ENCODE measurements around the gene MDM1.

- TF ChIP-seq, protein P1, sequence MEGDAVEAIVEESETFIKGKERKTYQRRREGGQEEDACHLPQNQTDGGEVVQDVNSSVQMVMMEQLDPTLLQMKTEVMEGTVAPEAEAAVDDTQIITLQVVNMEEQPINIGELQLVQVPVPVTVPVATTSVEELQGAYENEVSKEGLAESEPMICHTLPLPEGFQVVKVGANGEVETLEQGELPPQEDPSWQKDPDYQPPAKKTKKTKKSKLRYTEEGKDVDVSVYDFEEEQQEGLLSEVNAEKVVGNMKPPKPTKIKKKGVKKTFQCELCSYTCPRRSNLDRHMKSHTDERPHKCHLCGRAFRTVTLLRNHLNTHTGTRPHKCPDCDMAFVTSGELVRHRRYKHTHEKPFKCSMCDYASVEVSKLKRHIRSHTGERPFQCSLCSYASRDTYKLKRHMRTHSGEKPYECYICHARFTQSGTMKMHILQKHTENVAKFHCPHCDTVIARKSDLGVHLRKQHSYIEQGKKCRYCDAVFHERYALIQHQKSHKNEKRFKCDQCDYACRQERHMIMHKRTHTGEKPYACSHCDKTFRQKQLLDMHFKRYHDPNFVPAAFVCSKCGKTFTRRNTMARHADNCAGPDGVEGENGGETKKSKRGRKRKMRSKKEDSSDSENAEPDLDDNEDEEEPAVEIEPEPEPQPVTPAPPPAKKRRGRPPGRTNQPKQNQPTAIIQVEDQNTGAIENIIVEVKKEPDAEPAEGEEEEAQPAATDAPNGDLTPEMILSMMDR (IDR thresholded peaks at IDR 0.05) = no peak
- TF ChIP-seq EP300 (IDR thresholded peaks at IDR 0.05; ENCODE audit: low read depth) (no peak), POLR2A (IDR thresholded peaks at IDR 0.05) (no peak)
Measured at GRCh38 chr12:68361953-68362352, 29.8 kb upstream of the MDM1 start.
